Measurements from ENCODE around the gene OR2AK2. TPM values are rescaled to one million over a fixed set of nuclear protein-coding genes. Genes with fewer than 3 reads are reported as not detected.

Gene OR2AK2
- total RNA-seq, 1 experiment from 2014 or later = not detected

Other genes with a start within 250 kb of the OR2AK2 start
- not detected in 2 replicates for gene OR6F1, start 248.6 kb upstream of the OR2AK2 start, total RNA-seq (2014; rRNA removed; shearing (Covaris generic))
- gene OR14K1, start 226.6 kb upstream of the OR2AK2 start, total RNA-seq (2014; rRNA removed; shearing (Covaris generic)) = not detected in 2 replicates
- gene OR14A2, start 217.1 kb upstream of the OR2AK2 start, total RNA-seq (2014; rRNA removed; shearing (Covaris generic)) = not detected in 2 replicates
- gene OR1C1, start 204.7 kb upstream of the OR2AK2 start, total RNA-seq (2014; rRNA removed; shearing (Covaris generic)) = not detected in 2 replicates
- not detected in 2 replicates for gene OR14A16, start 141.1 kb upstream of the OR2AK2 start, total RNA-seq (2014; rRNA removed; shearing (Covaris generic))
- gene OR11L1, start 123.3 kb upstream of the OR2AK2 start, total RNA-seq (2014; rRNA removed; shearing (Covaris generic)) = not detected in 2 replicates
- not detected in 2 replicates for gene TRIM58, start 108.0 kb upstream of the OR2AK2 start, total RNA-seq (2014; rRNA removed; shearing (Covaris generic))
- not detected in 2 replicates for gene OR2W3, start 69.6 kb upstream of the OR2AK2 start, total RNA-seq (2014; rRNA removed; shearing (Covaris generic))
- not detected in 2 replicates for gene OR2T8, start 45.0 kb upstream of the OR2AK2 start, total RNA-seq (2014; rRNA removed; shearing (Covaris generic))
- gene OR2AJ1, start 40.3 kb upstream of the OR2AK2 start, total RNA-seq (2014; rRNA removed; shearing (Covaris generic)) = not detected in 2 replicates
- gene OR2L8, start 16.4 kb upstream of the OR2AK2 start, total RNA-seq (2014; rRNA removed; shearing (Covaris generic)) = not detected in 2 replicates
- gene OR2L5, start 48.4 kb downstream of the OR2AK2 start, total RNA-seq (2014; rRNA removed; shearing (Covaris generic)) = not detected in 2 replicates
- gene OR2L2, start 64.8 kb downstream of the OR2AK2 start, total RNA-seq (2014; rRNA removed; shearing (Covaris generic)) = not detected in 2 replicates
- gene OR2L3, start 81.6 kb downstream of the OR2AK2 start, total RNA-seq (2014; rRNA removed; shearing (Covaris generic)) = not detected in 2 replicates
- not detected in 2 replicates for gene OR2L13, start 130.0 kb downstream of the OR2AK2 start, total RNA-seq (2014; rRNA removed; shearing (Covaris generic))
- not detected in 2 replicates for gene OR2M5, start 179.9 kb downstream of the OR2AK2 start, total RNA-seq (2014; rRNA removed; shearing (Covaris generic))
- 0.14 TPM in 1 of 2 replicates, not detected in the other for gene OR2M2, start 209.6 kb downstream of the OR2AK2 start, total RNA-seq (2014; rRNA removed; shearing (Covaris generic))
- 0.12 and 0.19 TPM in 2 replicates for gene OR2M3, start 232.0 kb downstream of the OR2AK2 start, total RNA-seq (2014; rRNA removed; shearing (Covaris generic))

Measured in A172 (cell line).